K562 (cell line): Measurements from ENCODE around the gene KIFC3. TPM values are rescaled to one million over a fixed set of nuclear protein-coding genes. Genes with fewer than 3 reads are reported as not detected.

Source experiments
- ATAC-seq: fragments of 200-7000 bp; cut with Tn5 transposase; 3 replicates; pipeline ENCODE4 v1.9.1; 2020; ENCODE audit warnings: moderate library complexity
- BruUV-seq: library from RNA; stranded (reverse); fragments of 400-500 nt; replicated peaks from 2 replicates; lab custom pipeline; 2021; lab: Mats Ljungman, UMichigan
- CTCF ChIA-PET: fragments of 300-600 bp; formaldehyde crosslinking; extraction: SDS; loops from one replicate; lab custom pipeline; 2021; ENCODE audit warnings: low intra/inter-chr PET ratio; lab: Yijun Ruan, JAX
- POLR2A ChIA-PET: fragments of 300-600, 350-650 bp; sonication (Branson Sonifier 250); formaldehyde crosslinking; extraction: SDS; loops from one replicate; lab custom pipeline; 2021; ENCODE audit warnings: antibody characterized with exemption, inconsistent platforms; lab: Yijun Ruan, JAX
- DNase-seq, 4 experiments: peaks; one replicate each; pipeline versions ENCODE4 v3.0.0 to v3.0.0-alpha.2; 2011 to 2018; ENCODE audit warnings: low spot score in 3 of 4, mixed read lengths in 3 of 4; ENCODE audit errors: extremely low read depth in 1 of 4
- FAIRE-seq: peaks from 2 replicates; lab custom pipeline; 2011; peaks lifted over from hg19 to GRCh38; lab: Jason Lieb, UNC
- H2AFZ ChIP-seq: 2 replicates; pipeline ENCODE4 v1.6.0; 2011; ENCODE audit warnings: low read depth, low read length, control low read depth, inconsistent platforms
- H3K27ac ChIP-seq: fragments of 200-600 bp; 3 replicates; pipeline ENCODE4 v1.8.0; 2011; ENCODE audit warnings: low read depth, mild to moderate bottlenecking, control low read depth, inconsistent platforms, low read length, moderate library complexity, mixed read lengths; ENCODE audit errors: extremely low read depth
- H3K27me3 ChIP-seq, 2 experiments: fragments of 300-600 bp in 1 of 2; 2 replicates in 1 of 2; 3 replicates in 1 of 2; pipeline versions ENCODE4 v1.6.0 to v1.8.0; 2011; ENCODE audit warnings: inconsistent platforms in 2 of 2, low read length in 2 of 2, mild to moderate bottlenecking in 1 of 2, mixed read lengths in 1 of 2, moderate library complexity in 1 of 2; ENCODE audit not compliant: control insufficient read depth in 2 of 2, insufficient read depth in 2 of 2
- H3K36me3 ChIP-seq: fragments of 300-600 bp; 3 replicates; pipeline ENCODE4 v1.8.0; 2011; ENCODE audit warnings: mild to moderate bottlenecking, low read length, inconsistent platforms; ENCODE audit not compliant: control insufficient read depth, insufficient read depth
- H3K4me1 ChIP-seq, 2 experiments: fragments of 200-600 bp in 1 of 2; replicated peaks in 1 of 2; 2 replicates in 1 of 2; 3 replicates in 1 of 2; pipeline versions ENCODE4 v1.5.1 to v1.8.0; 2011; ENCODE audit warnings: inconsistent platforms in 2 of 2, low read length in 2 of 2, mild to moderate bottlenecking in 1 of 2, mixed read lengths in 1 of 2, moderate library complexity in 1 of 2; ENCODE audit not compliant: control insufficient read depth in 2 of 2, insufficient read depth in 2 of 2
- H3K4me2 ChIP-seq: 2 replicates; pipeline ENCODE4 v1.6.1; 2011; ENCODE audit warnings: low read length, control low read depth, inconsistent platforms, mixed read lengths; ENCODE audit not compliant: insufficient read depth
- H3K4me3 ChIP-seq: fragments of 200-600 bp; sonication (generic), shearing (Covaris generic); 2 replicates; pipeline ENCODE4 v1.5.1; 2016; ENCODE audit warnings: control low read depth, inconsistent platforms
- H3K79me2 ChIP-seq: fragments of 200-600 bp; 3 replicates; pipeline ENCODE4 v1.8.0; 2011; ENCODE audit warnings: low read length, inconsistent platforms; ENCODE audit not compliant: control insufficient read depth, insufficient read depth
- H3K9ac ChIP-seq, 2 experiments: 2 replicates each; pipeline versions ENCODE4 v1.6.0 to v1.6.1; 2011; ENCODE audit warnings: low read depth in 2 of 2, low read length in 2 of 2, control low read depth in 1 of 2, inconsistent platforms in 1 of 2, mild to moderate bottlenecking in 1 of 2, mixed read lengths in 1 of 2; ENCODE audit not compliant: insufficient read depth in 1 of 2
- H3K9me1 ChIP-seq: one replicate; pipeline ENCODE4 v1.6.0; 2011; ENCODE audit warnings: inconsistent platforms, mild to moderate bottlenecking, low read length, moderate library complexity; ENCODE audit not compliant: control insufficient read depth, insufficient read depth
- H3K9me3 ChIP-seq: replicated peaks from 2 replicates; pipeline ENCODE4 v1.5.1; 2011; ENCODE audit warnings: low read depth, low read length, inconsistent platforms; ENCODE audit not compliant: control insufficient read depth, insufficient read depth
- H4K20me1 ChIP-seq: replicated peaks from 2 replicates; pipeline ENCODE4 v1.6.1; 2011; ENCODE audit warnings: low read length, inconsistent platforms, mixed read lengths; ENCODE audit not compliant: control insufficient read depth, insufficient read depth
- E2F1 ChIP-seq: sonication (generic); formaldehyde crosslinking; IDR thresholded peaks from 2 replicates; pipeline ENCODE4 v1.8.1; 2023; ENCODE audit warnings: mild to moderate bottlenecking, missing genetic modification reagents, moderate library complexity
- PML ChIP-seq: IDR thresholded peaks from 2 replicates; pipeline ENCODE4 v1.6.1; 2012; ENCODE audit warnings: low read length, inconsistent platforms
- POLR2G ChIP-seq: fragments of 200-400 bp; formaldehyde crosslinking; IDR thresholded peaks from 2 replicates; pipeline ENCODE4 v1.6.1; 2017; ENCODE audit warnings: low read depth, mild to moderate bottlenecking, antibody characterized with exemption, low read length, moderate library complexity
- RBFOX2 ChIP-seq: fragments of 200-400 bp; formaldehyde crosslinking; IDR thresholded peaks from 2 replicates; pipeline ENCODE4 v1.6.1; 2017; ENCODE audit warnings: low read depth, mild to moderate bottlenecking, low read length, moderate library complexity
- SNAPC5 ChIP-seq: fragments of 250-450 bp; sonication (Bioruptor Pico); IDR thresholded peaks from 2 replicates; pipeline ENCODE4 v1.8.0; 2021; ENCODE audit warnings: moderate library complexity, mild to moderate bottlenecking, inconsistent platforms
- TCFL5 ChIP-seq: fragments of 250-450 bp; sonication (Bioruptor Pico); conservative IDR thresholded peaks from 2 replicates; pipeline ENCODE4 v1.6.1; 2021; ENCODE audit warnings: mild to moderate bottlenecking, moderate library complexity, matching md5 sums
- U2AF1 ChIP-seq: fragments of 200-400 bp; formaldehyde crosslinking; optimal IDR thresholded peaks from 2 replicates; pipeline ENCODE3; 2017; ENCODE audit warnings: mild to moderate bottlenecking, low read depth, low read length, moderate library complexity
- whole genome bisulfite sequencing: fragments of 100-300 bp; shearing (Covaris generic); methylation state at CpG from one replicate; pipeline ENCODE4 v1.1.6; 2016; ENCODE audit warnings: low coverage, mixed read lengths; ENCODE audit not compliant: insufficient coverage; ENCODE audit errors: missing lambda C conversion rate; 5-methylcytosine and 5-hydroxymethylcytosine counted together
- in situ Hi-C: fragments of 300-500 bp; cut with MboI; formaldehyde crosslinking; loops from 4 replicates; pipeline ENCODE4 v1.15.0; 2018; ENCODE audit warnings: inconsistent platforms, mixed read lengths
- intact Hi-C: fragments of 100-400 bp; cut with micrococcal nuclease; formaldehyde crosslinking; loops from 2 replicates; pipeline ENCODE4 v1.14.2; 2022
- polyA plus RNA-seq, 8 experiments: library from polyadenylated mRNA; depleted of rRNA in 4 of 8; stranded (reverse) in 5 of 8; unstranded in 3 of 8; fragments of >200 nt; fragmentation: Nextera tagmentation in 2 of 8; fragmentation: Illumina TruSeq in 1 of 8; extraction: Ambion mirVana in 2 of 8; extraction: Trizol in 1 of 8; gene quantifications; 2 replicates each; pipeline versions ENCODE4 v1.2.1 to v1.2.3, GENCODE V29; 2011 to 2014; ENCODE audit warnings: inconsistent platforms in 1 of 8, missing spikeins in 1 of 8
- total RNA-seq, 7 experiments: library from RNA; depleted of rRNA in 6 of 7; stranded (reverse); fragments of >200 nt in 6 of 7; fragmentation: Illumina TruSeq in 2 of 7; extraction: Trizol in 2 of 7; gene quantifications; 2 replicates each; pipeline versions ENCODE4 v1.2.1 to v1.2.3, GENCODE V29; 2011 to 2021; ENCODE audit warnings: low replicate concordance in 1 of 7

Gene KIFC3
- total and polyA plus RNA-seq, 9 of the 15 experiments (the other 6 are each of a cell fraction or from before 2014, with no cell fraction given): 0.23 to 105 (median 26.2) TPM

DNA sequence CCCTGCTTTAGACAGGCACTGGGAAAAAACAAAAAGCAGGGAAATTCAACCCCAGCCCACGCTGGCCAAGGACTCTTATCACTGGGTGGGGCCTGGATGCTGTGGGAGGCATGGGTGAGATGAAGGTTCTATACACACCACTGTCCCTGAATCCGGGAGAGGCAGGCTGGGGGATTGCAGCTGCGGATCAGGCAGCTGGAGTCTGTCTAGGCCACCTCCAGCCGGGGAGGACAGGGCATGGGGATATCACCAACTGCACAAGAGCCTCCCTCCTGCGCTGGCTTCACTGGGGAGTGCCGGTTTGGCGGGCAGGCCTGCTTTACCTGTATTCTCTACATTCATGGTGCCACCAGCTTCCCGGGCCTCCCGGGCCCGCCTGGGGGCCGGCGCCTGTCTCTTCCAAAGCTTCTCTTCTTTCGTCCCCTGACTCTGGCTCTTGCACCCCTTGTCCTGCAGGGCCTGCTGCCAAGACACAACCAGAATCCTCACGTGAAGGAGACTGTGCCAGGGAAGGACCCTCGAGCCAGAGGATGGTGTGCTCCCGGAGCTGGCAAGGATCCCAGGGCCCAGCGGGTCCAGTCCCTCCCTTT is 13.9 kb downstream of the KIFC3 start:
- H3K4me3 ChIP-seq: no peak overlapping the region
- BruUV-seq: no TSS peak
- no peak for DNase-seq
- H2AFZ ChIP-seq: no peak overlapping the region
- peak; percentile 18 for TF ChIP-seq RBFOX2
- peak; percentile 31; the same call in 1 of the 2 replicates for TF ChIP-seq POLR2G
- TF ChIP-seq E2F1 (CRISPR knock-in tag): no peak
- TF ChIP-seq U2AF1: no peak
- no peak for TF ChIP-seq PML
- TF ChIP-seq SNAPC5 (CRISPR knock-in tag): no peak
- no peak for TF ChIP-seq TCFL5 (CRISPR knock-in tag)
- TF ChIP-seq, all 486 proteins: peak for 2
- H3K9me1 ChIP-seq: no peaks in the 10 kb centered on the region
- peaks cover 0 to 23% of the 10 kb centered on the region in 2 experiments; a peak in 1 of 5 replicates for H3K4me1 ChIP-seq
- WGBS: 74% methylated on average over 13 of the region's 17 CpGs
- ATAC-seq (no peak), FAIRE-seq (no peak)
- POLR2A ChIA-PET: interaction anchor here (0.7 to 4.3 kb wide), 2 partner anchors 12 to 15 kb away, joined by 3 to 20 read pairs; partner anchors contain the start of gene KIFC3
- in situ Hi-C loops: no loop called here
- no peaks in the 10 kb centered on the region for H3K27me3 ChIP-seq
- intact Hi-C loops: no loop called here
- no peak overlapping the region for H3K4me2 ChIP-seq
- H3K36me3 ChIP-seq: peaks cover 74% of the 10 kb centered on the region; the same call in 2 of the 3 replicates
- no peaks in the 10 kb centered on the region for H4K20me1 ChIP-seq
- no peaks in the 10 kb centered on the region for H3K79me2 ChIP-seq
- CTCF ChIA-PET: no interaction called here
- H3K9me3 ChIP-seq: no peaks in the 10 kb centered on the region
- H3K9ac ChIP-seq: peak overlapping the region in 1 of 2 experiments; percentile 48; a peak in 1 of 4 replicates
- H3K27ac ChIP-seq: no peak overlapping the region
